Spleen (tissue), 11 donors: ENCODE data around the gene RYR1. TPM values are rescaled to one million over a fixed set of nuclear protein-coding genes. Genes with fewer than 3 reads are reported as not detected.

Experiments
- DNase-seq: peaks from one replicate; pipeline ENCODE4 v3.0.0-alpha.2; 2020
- H3K27ac ChIP-seq, 8 donors: fragments of 200-600 bp; sonication (generic) in 7 of 8; 1 replicate in 4 of 8; 2 replicates in 4 of 8; pipeline versions ENCODE4 v1.5.0 to v1.8.0; 2016 to 2021; ENCODE audit warnings: inconsistent platforms in 4 of 8, mild to moderate bottlenecking in 4 of 8, moderate library complexity in 1 of 8
- H3K27me3 ChIP-seq, 7 donors: fragments of 200-600 bp; sonication (generic) in 6 of 7; replicated peaks in 1 of 7; 1 replicate in 4 of 7; 2 replicates in 3 of 7; pipeline versions ENCODE4 v1.5.0 to v1.8.0; 2016 to 2021; ENCODE audit warnings: inconsistent platforms in 3 of 7, mild to moderate bottlenecking in 1 of 7
- H3K36me3 ChIP-seq, 6 donors: fragments of 200-600 bp; sonication (generic) in 5 of 6; 1 replicate in 4 of 6; 2 replicates in 2 of 6; pipeline versions ENCODE4 v1.5.0 to v1.8.0; 2016 to 2021; ENCODE audit warnings: inconsistent platforms in 2 of 6
- H3K4me1 ChIP-seq, 6 donors: fragments of 200-600 bp; sonication (generic) in 5 of 6; 1 replicate in 3 of 6; 2 replicates in 3 of 6; pipeline versions ENCODE4 v1.5.0 to v1.8.0; 2016 to 2021; ENCODE audit warnings: inconsistent platforms in 3 of 6
- H3K4me3 ChIP-seq, 8 donors: fragments of 200-600 bp; sonication (generic) in 7 of 8; 1 replicate in 4 of 8; 2 replicates in 4 of 8; pipeline versions ENCODE4 v1.5.0 to v1.8.0; 2016 to 2021; ENCODE audit warnings: inconsistent platforms in 4 of 8, mild to moderate bottlenecking in 4 of 8, moderate library complexity in 2 of 8
- H3K9me3 ChIP-seq, 8 donors: fragments of 200-600 bp; sonication (generic) in 7 of 8; 1 replicate in 4 of 8; 2 replicates in 4 of 8; pipeline versions ENCODE4 v1.5.0 to v1.8.0; 2016 to 2021; ENCODE audit warnings: inconsistent platforms in 4 of 8
- POLR2A ChIP-seq, 3 donors: fragments of 450-650 bp; IDR thresholded peaks; one replicate each; pipeline ENCODE4 v1.5.1; 2017; ENCODE audit warnings: antibody characterized with exemption in 3 of 3, mild to moderate bottlenecking in 1 of 3
- POLR2AphosphoS5 ChIP-seq, 3 donors: sonication (generic); formaldehyde crosslinking; IDR thresholded peaks; one replicate each; pipeline ENCODE4 v1.5.1; 2017; ENCODE audit warnings: antibody characterized with exemption in 3 of 3
- WGBS, 5 donors: extraction: QIAGEN DNeasy Blood & Tissue Kit in 3 of 5; methylation state at CpG; one replicate each; pipeline versions ENCODE4 v1.1.5 to v1.1.7; 2013 to 2018; 5-methylcytosine and 5-hydroxymethylcytosine counted together
- intact Hi-C: fragments of 100-400 bp; cut with DNase I; formaldehyde crosslinking; loops from one replicate; pipeline ENCODE4 v1.15.0; 2023; ENCODE audit warnings: low total_unique reads
- polyA plus RNA-seq, 3 donors: library from polyadenylated mRNA; stranded (reverse); fragments of 200-250 nt; gene quantifications; one replicate each; pipeline ENCODE4 v1.2.1, GENCODE V29; 2013
- total RNA-seq, 7 donors: library from RNA; depleted of rRNA in 3 of 7; stranded (reverse); fragments of >200 nt in 3 of 7; fragmentation: NEBNext Ultra II Directional in 4 of 7; extraction: Animal tissue kit (Norgen Biotek cat#: 25700) in 4 of 7; gene quantifications; one replicate each; pipeline versions ENCODE4 v1.1.0 to v1.2.1, GENCODE V29; 2016 to 2021
- TF ChIP-seq, protein P1 (sequence below), 11 experiments: fragments of 200-600 bp in 7 of 11; fragments of 450-650 bp in 4 of 11; sonication (generic) in 4 of 11; IDR thresholded peaks in 8 of 11; conservative IDR thresholded peaks in 3 of 11; 1 replicate in 7 of 11; 2 replicates in 4 of 11; pipeline versions ENCODE4 v1.4.0 to v1.8.0; 2016 to 2021; ENCODE audit warnings: antibody characterized with exemption in 11 of 11, inconsistent platforms in 4 of 11, mild to moderate bottlenecking in 1 of 11
- donor health status: healthy with polysubstance abuse.
- donor health status: DM: no; HTN: no; CAD: no; lungs with moderate emphysema.
- donor health status: DM: no; HTN: no; CAD: no.
- donor health status: Bipolar disorder and iron deficiency.
- donor health status: healthy.
- donor health status: DM: no; HTN: no; CAD: no.
- donor health status: DM: yes; HTN: yes; CAD: no.

The RYR1 gene
- total and polyA plus RNA-seq, 10 donors: 0.32 to 3.2 (median 1.3) TPM

DNA sequence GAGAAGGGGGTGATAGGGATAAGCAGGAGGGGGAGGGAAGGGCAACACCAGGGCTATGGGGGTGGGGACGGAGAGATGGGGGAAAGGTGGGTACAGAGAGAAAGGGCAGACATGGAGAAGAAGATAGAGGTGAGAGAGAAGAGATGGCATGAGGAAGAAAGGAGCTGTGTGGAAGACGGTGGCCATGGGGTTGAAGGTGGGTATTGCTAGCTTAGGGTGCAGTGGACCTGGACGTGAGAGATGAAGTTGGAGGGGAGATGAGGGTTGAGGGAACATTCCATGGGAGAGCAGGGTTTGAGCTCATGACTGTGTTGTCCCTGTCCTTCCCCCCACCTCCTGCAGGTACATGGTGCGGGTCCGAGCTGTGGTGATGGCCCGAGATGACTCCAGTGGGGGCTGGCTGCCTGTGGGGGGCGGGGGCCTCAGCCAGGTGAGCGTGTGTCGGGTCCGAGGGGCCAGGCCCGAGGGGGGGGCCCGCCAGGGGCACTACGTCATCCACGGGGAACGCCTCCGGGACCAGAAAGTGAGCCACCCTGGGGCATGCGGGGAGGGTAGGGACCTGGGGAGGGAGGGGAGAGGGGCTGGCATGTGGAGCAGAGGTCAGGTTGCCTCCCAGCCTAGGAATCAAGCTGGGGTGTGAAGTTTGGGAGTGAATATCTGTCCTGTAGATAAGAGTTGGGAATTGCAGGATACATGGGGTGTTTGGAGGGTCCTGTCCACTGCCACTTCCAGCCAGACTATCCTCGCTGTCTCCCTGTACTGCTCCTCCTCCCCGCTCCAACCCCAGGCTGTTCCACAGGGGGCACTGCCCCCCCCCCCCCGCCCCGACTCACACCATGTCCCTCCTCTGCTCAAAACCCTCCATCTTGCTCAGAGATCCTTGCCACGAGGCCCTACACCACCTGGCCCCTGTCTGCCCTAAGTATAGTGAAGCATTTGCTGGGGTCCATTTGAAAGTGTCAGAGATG, 43.2 kb upstream of the RYR1 start:
- 38 to 47% (median 43%) methylated on average over 20 to 22 of the region's 22 CpGs for WGBS, 5 donors
- Histone ChIP-seq H3K4me1 (peaks cover 30 to 57% (median 50%) of the 10 kb centered on the region in 6 donors), H3K4me3 (no peak overlapping the region), H3K27me3 (peaks cover 0 to 90% (median 60%) of the 10 kb centered on the region in 7 donors), H3K27ac (no peak overlapping the region), H3K36me3 (peaks cover 0 to 12% (median 2%) of the 10 kb centered on the region in 6 donors), H3K9me3 (no peaks in the 10 kb centered on the region)
- intact Hi-C loops: no loop called here
- no peak for DNase-seq
- TF ChIP-seq POLR2AphosphoS5 (IDR thresholded peaks at IDR 0.05) (no peak), POLR2A (IDR thresholded peaks at IDR 0.05) (no peak)
- TF ChIP-seq, protein P1, sequence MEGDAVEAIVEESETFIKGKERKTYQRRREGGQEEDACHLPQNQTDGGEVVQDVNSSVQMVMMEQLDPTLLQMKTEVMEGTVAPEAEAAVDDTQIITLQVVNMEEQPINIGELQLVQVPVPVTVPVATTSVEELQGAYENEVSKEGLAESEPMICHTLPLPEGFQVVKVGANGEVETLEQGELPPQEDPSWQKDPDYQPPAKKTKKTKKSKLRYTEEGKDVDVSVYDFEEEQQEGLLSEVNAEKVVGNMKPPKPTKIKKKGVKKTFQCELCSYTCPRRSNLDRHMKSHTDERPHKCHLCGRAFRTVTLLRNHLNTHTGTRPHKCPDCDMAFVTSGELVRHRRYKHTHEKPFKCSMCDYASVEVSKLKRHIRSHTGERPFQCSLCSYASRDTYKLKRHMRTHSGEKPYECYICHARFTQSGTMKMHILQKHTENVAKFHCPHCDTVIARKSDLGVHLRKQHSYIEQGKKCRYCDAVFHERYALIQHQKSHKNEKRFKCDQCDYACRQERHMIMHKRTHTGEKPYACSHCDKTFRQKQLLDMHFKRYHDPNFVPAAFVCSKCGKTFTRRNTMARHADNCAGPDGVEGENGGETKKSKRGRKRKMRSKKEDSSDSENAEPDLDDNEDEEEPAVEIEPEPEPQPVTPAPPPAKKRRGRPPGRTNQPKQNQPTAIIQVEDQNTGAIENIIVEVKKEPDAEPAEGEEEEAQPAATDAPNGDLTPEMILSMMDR (IDR thresholded peaks at IDR 0.05 in 8 of 11, conservative IDR thresholded peaks at IDR 0.05 in 3 of 11): no peak

DNA sequence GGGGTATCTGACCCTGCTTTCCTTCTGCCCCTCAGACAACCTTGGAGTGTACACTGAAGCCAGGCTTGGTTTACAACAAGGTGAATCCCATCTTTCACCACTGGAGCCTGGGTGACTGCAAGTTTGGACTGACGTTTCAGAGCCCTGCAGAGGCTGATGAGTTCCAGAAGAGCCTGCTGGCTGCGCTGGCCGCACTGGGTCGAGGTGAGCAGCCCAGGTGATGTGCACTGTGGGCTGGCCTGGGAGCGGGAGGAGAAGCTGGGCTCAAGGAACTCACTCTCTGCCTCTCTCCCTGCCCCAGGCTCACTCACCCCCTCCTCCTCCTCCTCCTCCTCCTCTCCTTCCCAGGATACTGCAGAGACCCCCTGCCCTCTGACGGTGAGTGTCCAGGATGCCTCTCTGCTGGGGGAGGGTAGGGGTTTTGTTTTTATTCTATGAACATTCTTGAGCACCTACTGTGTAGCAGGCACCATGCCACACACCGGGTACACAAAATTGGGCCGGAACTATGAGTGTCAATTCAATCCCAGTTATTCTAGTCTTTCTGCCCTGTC, 41.5 kb upstream of the RYR1 start:
- Histone ChIP-seq H3K27ac (no peak overlapping the region), H3K4me3 (no peak overlapping the region), H3K27me3 (peaks cover 0 to 90% (median 56%) of the 10 kb centered on the region in 7 donors), H3K9me3 (no peaks in the 10 kb centered on the region), H3K36me3 (no peaks in the 10 kb centered on the region), H3K4me1 (peaks cover 19 to 51% (median 43%) of the 10 kb centered on the region in 6 donors)
- WGBS, 5 donors: 55 to 67% (median 59%) methylated on average over 4 to 8 of the region's 8 CpGs
- intact Hi-C loops: no loop called here
- TF ChIP-seq POLR2AphosphoS5 (IDR thresholded peaks at IDR 0.05) (no peak), POLR2A (IDR thresholded peaks at IDR 0.05) (no peak)
- TF ChIP-seq, protein P1 (IDR thresholded peaks at IDR 0.05 in 8 of 11, conservative IDR thresholded peaks at IDR 0.05 in 3 of 11): no peak
- DNase-seq: no peak

DNA sequence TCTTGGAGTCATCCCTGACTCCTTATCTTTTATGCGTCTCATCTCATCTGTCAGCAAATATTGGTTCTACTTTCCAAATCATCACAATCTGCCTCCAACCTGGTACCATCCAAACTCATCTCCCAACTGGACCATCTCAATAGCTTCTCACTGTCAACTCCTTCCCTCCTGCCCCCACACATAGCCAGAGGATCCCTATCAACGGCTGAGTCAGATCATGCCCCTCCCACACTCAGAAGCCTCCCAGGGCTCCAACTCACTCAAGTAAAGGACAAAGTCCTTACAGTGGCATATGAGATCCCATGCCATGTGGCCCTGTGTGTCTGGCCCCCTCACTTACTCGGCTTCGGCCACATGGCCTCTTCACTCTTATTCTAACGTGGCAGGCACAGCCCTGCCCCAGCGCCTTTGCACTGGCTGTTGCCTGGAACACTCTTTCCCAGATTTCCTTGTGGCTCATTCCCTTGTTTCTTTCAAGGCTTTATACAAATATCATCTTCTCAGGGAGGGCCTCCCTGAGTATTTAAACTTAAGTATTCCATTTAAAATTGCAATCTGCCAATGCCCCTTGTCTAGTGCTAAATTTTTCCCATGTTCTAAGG, 40.7 kb upstream of the RYR1 start:
- Histone ChIP-seq H3K4me1 (peaks cover 11 to 42% (median 35%) of the 10 kb centered on the region in 6 donors), H3K9me3 (no peaks in the 10 kb centered on the region), H3K27ac (no peak overlapping the region), H3K27me3 (peaks cover 0 to 90% (median 49%) of the 10 kb centered on the region in 7 donors), H3K4me3 (no peak overlapping the region), H3K36me3 (no peaks in the 10 kb centered on the region)
- 65 to 77% (median 69%) methylated on average over 6 of the region's 6 CpGs for WGBS, 5 donors
- no peak for DNase-seq
- intact Hi-C loops: no loop called here
- no peak for TF ChIP-seq POLR2A (IDR thresholded peaks at IDR 0.05)
- TF ChIP-seq, protein P1 (IDR thresholded peaks at IDR 0.05 in 8 of 11, conservative IDR thresholded peaks at IDR 0.05 in 3 of 11): no peak
- TF ChIP-seq POLR2AphosphoS5 (IDR thresholded peaks at IDR 0.05): no peak
